Activated CD8-positive, alpha-beta memory T cell treated with anti-CD3 and anti-CD28 coated beads, Interleukin-2, amount 10 ng/mL, durations not matched to agents 7 days and 5 days (primary cell): Measurements from ENCODE around the gene TRAK1. TPM values are rescaled to one million over a fixed set of nuclear protein-coding genes. Genes with fewer than 3 reads are reported as not detected.

Experiments
- ATAC-seq: fragments of 150-1000 bp; cut with Tn5 transposase; one replicate; pipeline ENCODE4 v1.10.0; 2021; ENCODE audit warnings: moderate library complexity
- CTCF ChIA-PET: fragments of 350-600 bp; sonication (Branson Sonifier 250); formaldehyde crosslinking; loops from one replicate; lab custom pipeline; 2021; ENCODE audit warnings: antibody characterized with exemption; lab: Charles Lee
- DNase-seq: peaks from one replicate; pipeline ENCODE4 v3.0.0-alpha.2; 2020
- H3K27ac Mint-ChIP-seq: one replicate; pipeline ENCODE4 v1.8.0; 2021; ENCODE audit warnings: mild to moderate bottlenecking, mixed read lengths
- H3K27me3 Mint-ChIP-seq: one replicate; pipeline ENCODE4 v1.8.0; 2021; ENCODE audit warnings: mixed read lengths
- H3K36me3 Mint-ChIP-seq: one replicate; pipeline ENCODE4 v1.8.0; 2021; ENCODE audit warnings: mild to moderate bottlenecking, mixed read lengths
- H3K4me1 Mint-ChIP-seq: one replicate; pipeline ENCODE4 v1.8.0; 2021; ENCODE audit warnings: mixed read lengths
- H3K4me3 Mint-ChIP-seq: one replicate; pipeline ENCODE4 v1.8.0; 2021; ENCODE audit warnings: mild to moderate bottlenecking, moderate library complexity, mixed read lengths
- H3K9me3 Mint-ChIP-seq: one replicate; pipeline ENCODE4 v1.8.0; 2022; ENCODE audit warnings: low read depth, mixed read lengths
- total RNA-seq, 2 experiments: library from RNA; stranded (reverse); gene quantifications; one replicate each; pipeline ENCODE4 v1.2.3, GENCODE V29; 2021

The TRAK1 gene
- total RNA-seq, 2 experiments from 2014 or later = 27.3 to 31.1 TPM

- H3K4me1 Mint-ChIP-seq = peaks cover 3% of the 10 kb centered on the region
- ATAC-seq = no peak
- H3K27ac Mint-ChIP-seq = no peak overlapping the region
- no peak for DNase-seq
- CTCF ChIA-PET = interaction anchor here (0.6 to 1.7 kb wide), 2 partner anchors 10 to 43 kb away, joined by 3 to 4 read pairs; no protein-coding TSS in a partner anchor
- H3K27me3 Mint-ChIP-seq = no peaks in the 10 kb centered on the region
- peaks cover 5% of the 10 kb centered on the region for H3K36me3 Mint-ChIP-seq
- H3K9me3 Mint-ChIP-seq = no peaks in the 10 kb centered on the region
- no peak overlapping the region for H3K4me3 Mint-ChIP-seq
Observed at GRCh38 chr3:42056840-42057239, 34.3 kb upstream of the TRAK1 start.

GRCh38 chr3:42057561-42058211, 33.5 kb upstream of the TRAK1 start:
- Mint-ChIP-seq H3K27ac (no peak overlapping the region), H3K36me3 (peaks cover 5% of the 10 kb centered on the region), H3K4me1 (peaks cover 3% of the 10 kb centered on the region), H3K4me3 (no peak overlapping the region), H3K27me3 (no peaks in the 10 kb centered on the region), H3K9me3 (no peaks in the 10 kb centered on the region)
- ATAC-seq (no peak), DNase-seq (no peak)
- CTCF ChIA-PET = interaction anchor here (1.7 kb wide), 1 partner anchor 42 kb away, joined by 4 read pairs; no protein-coding TSS in a partner anchor

- H3K4me1 Mint-ChIP-seq = peaks cover 3% of the 10 kb centered on the region
- CTCF ChIA-PET = no interaction called here
- no peak overlapping the region for H3K4me3 Mint-ChIP-seq
- H3K27me3 Mint-ChIP-seq = no peaks in the 10 kb centered on the region
- H3K36me3 Mint-ChIP-seq = no peaks in the 10 kb centered on the region
- no peak for ATAC-seq
- no peaks in the 10 kb centered on the region for H3K9me3 Mint-ChIP-seq
- no peak for DNase-seq
- H3K27ac Mint-ChIP-seq = no peak overlapping the region
Observed at GRCh38 chr3:42061025-42061712, 30.0 kb upstream of the TRAK1 start.

GRCh38 chr3:42061713-42062380, 29.3 kb upstream of the TRAK1 start:
- Mint-ChIP-seq H3K4me3 (no peak overlapping the region), H3K9me3 (no peaks in the 10 kb centered on the region), H3K27me3 (no peaks in the 10 kb centered on the region), H3K36me3 (no peaks in the 10 kb centered on the region), H3K27ac (no peak overlapping the region), H3K4me1 (peaks cover 3% of the 10 kb centered on the region)
- ATAC-seq (no peak), DNase-seq (no peak)
- CTCF ChIA-PET = interaction anchor here (0.6 kb wide), 1 partner anchor 1740 kb away, joined by 3 read pairs; no protein-coding TSS in a partner anchor

GRCh38 chr3:42062464-42062863, 28.7 kb upstream of the TRAK1 start:
- H3K27me3 Mint-ChIP-seq = no peaks in the 10 kb centered on the region

GRCh38 chr3:42063888-42064287, 27.3 kb upstream of the TRAK1 start:
- CTCF ChIA-PET = no interaction called here

More at GRCh38 chr3:42062464-42062863, 28.7 kb upstream of the TRAK1 start:
- Mint-ChIP-seq H3K36me3 (no peaks in the 10 kb centered on the region), H3K4me3 (no peak overlapping the region), H3K9me3 (no peaks in the 10 kb centered on the region), H3K27ac (no peak overlapping the region), H3K4me1 (peaks cover 2% of the 10 kb centered on the region)
- DNase-seq (no peak), ATAC-seq (no peak)
- CTCF ChIA-PET = interaction anchor here (0.6 kb wide), 1 partner anchor 1740 kb away, joined by 3 read pairs; no protein-coding TSS in a partner anchor

GRCh38 chr3:42066516-42067181, 24.5 kb upstream of the TRAK1 start:
- H3K9me3 Mint-ChIP-seq = no peaks in the 10 kb centered on the region
- CTCF ChIA-PET = interaction anchor here (1.9 kb wide), 1 partner anchor 33 kb away, joined by 6 read pairs; no protein-coding TSS in a partner anchor
- H3K4me1 Mint-ChIP-seq = no peaks in the 10 kb centered on the region

More at GRCh38 chr3:42063888-42064287, 27.3 kb upstream of the TRAK1 start:
- Mint-ChIP-seq H3K27ac (no peak overlapping the region), H3K27me3 (no peaks in the 10 kb centered on the region), H3K4me3 (no peak overlapping the region), H3K4me1 (no peaks in the 10 kb centered on the region), H3K36me3 (no peaks in the 10 kb centered on the region), H3K9me3 (no peaks in the 10 kb centered on the region)
- DNase-seq = no peak
- no peak for ATAC-seq

GRCh38 chr3:42067326-42067725, 23.8 kb upstream of the TRAK1 start:
- Mint-ChIP-seq H3K4me3 (no peak overlapping the region), H3K4me1 (no peaks in the 10 kb centered on the region), H3K9me3 (no peaks in the 10 kb centered on the region), H3K27ac (no peak overlapping the region), H3K36me3 (no peaks in the 10 kb centered on the region), H3K27me3 (no peaks in the 10 kb centered on the region)
- ATAC-seq (no peak), DNase-seq (no peak)
- CTCF ChIA-PET = interaction anchor here (1.9 kb wide), 1 partner anchor 32 kb away, joined by 6 read pairs; no protein-coding TSS in a partner anchor

More at GRCh38 chr3:42066516-42067181, 24.5 kb upstream of the TRAK1 start:
- Mint-ChIP-seq H3K27ac (no peak overlapping the region), H3K27me3 (no peaks in the 10 kb centered on the region), H3K36me3 (no peaks in the 10 kb centered on the region), H3K4me3 (no peak overlapping the region)
- no peak for DNase-seq
- ATAC-seq = no peak

GRCh38 chr3:42068303-42069088, 22.7 kb upstream of the TRAK1 start:
- H3K36me3 Mint-ChIP-seq = no peaks in the 10 kb centered on the region
- H3K4me1 Mint-ChIP-seq = no peaks in the 10 kb centered on the region
- H3K27me3 Mint-ChIP-seq = no peaks in the 10 kb centered on the region
- ATAC-seq = no peak
- DNase-seq = no peak
- H3K4me3 Mint-ChIP-seq = no peak overlapping the region
- CTCF ChIA-PET = no interaction called here
- no peak overlapping the region for H3K27ac Mint-ChIP-seq
- no peaks in the 10 kb centered on the region for H3K9me3 Mint-ChIP-seq

GRCh38 chr3:42070089-42070488, 21.1 kb upstream of the TRAK1 start:
- H3K27me3 Mint-ChIP-seq = no peaks in the 10 kb centered on the region
- no peak for ATAC-seq
- no peak for DNase-seq
- CTCF ChIA-PET = no interaction called here
- H3K36me3 Mint-ChIP-seq = peaks cover 3% of the 10 kb centered on the region
- no peaks in the 10 kb centered on the region for H3K9me3 Mint-ChIP-seq
- H3K27ac Mint-ChIP-seq = no peak overlapping the region
- no peaks in the 10 kb centered on the region for H3K4me1 Mint-ChIP-seq
- H3K4me3 Mint-ChIP-seq = no peak overlapping the region

GRCh38 chr3:42070524-42070923, 20.6 kb upstream of the TRAK1 start:
- Mint-ChIP-seq H3K4me1 (no peaks in the 10 kb centered on the region), H3K27me3 (no peaks in the 10 kb centered on the region), H3K4me3 (no peak overlapping the region), H3K9me3 (no peaks in the 10 kb centered on the region), H3K36me3 (peaks cover 3% of the 10 kb centered on the region), H3K27ac (no peak overlapping the region)
- DNase-seq (no peak), ATAC-seq (no peak)
- CTCF ChIA-PET = no interaction called here
